ENCODE data around the gene TET3. TPM values are rescaled to one million over a fixed set of nuclear protein-coding genes. Genes with fewer than 3 reads are reported as not detected.

TET3 gene
- total and polyA plus RNA-seq, 9 of the 15 experiments (the other 6 are each of a cell fraction or from before 2014, with no cell fraction given) = 0.35 to 16.3 (median 5.5) TPM

- TF ChIP-seq CREB5 (CRISPR knock-in tag; IDR thresholded peaks at IDR 0.05) (no peak), CTCFL (IDR thresholded peaks at IDR 0.05; ENCODE audit: borderline replicate concordance, insufficient read depth, low read depth, low read length, poor library complexity, severe bottlenecking) (peak; percentile 71), ZNF592 (IDR thresholded peaks at IDR 0.05) (peak; percentile 71; the same call in 1 of the 2 replicates), MNT (conservative IDR thresholded peaks at IDR 0.05) (0 out of 4 replicates have a peak, but pooled peaks of 1 of the 2 experiments have one; percentile 34), ZNF263 (CRISPR knock-in tag; IDR thresholded peaks at IDR 0.05; ENCODE audit: borderline replicate concordance) (no peak), SIN3A (IDR thresholded peaks at IDR 0.05; ENCODE audit: borderline replicate concordance in 2 of 2, control insufficient read depth in 1 of 2, low read depth in 2 of 2, low read length in 2 of 2) (0 out of 4 replicates have a peak, but pooled peaks of 1 of the 2 experiments have one; percentile 33), ZBTB12 (CRISPR knock-in tag; IDR thresholded peaks at IDR 0.05) (no peak)
These were observed 11.1 kb downstream of the TET3 start (continued) for GRCh38 chr2:73995810-73996209.

Data from K562 (cell line).